ENCODE results near the gene RNF144B. TPM values are rescaled to one million over a fixed set of nuclear protein-coding genes. Genes with fewer than 3 reads are reported as not detected.

RNF144B gene
- total and polyA plus RNA-seq, 2 experiments from 2014 or later, result 4.2 to 9.0 TPM

DNA sequence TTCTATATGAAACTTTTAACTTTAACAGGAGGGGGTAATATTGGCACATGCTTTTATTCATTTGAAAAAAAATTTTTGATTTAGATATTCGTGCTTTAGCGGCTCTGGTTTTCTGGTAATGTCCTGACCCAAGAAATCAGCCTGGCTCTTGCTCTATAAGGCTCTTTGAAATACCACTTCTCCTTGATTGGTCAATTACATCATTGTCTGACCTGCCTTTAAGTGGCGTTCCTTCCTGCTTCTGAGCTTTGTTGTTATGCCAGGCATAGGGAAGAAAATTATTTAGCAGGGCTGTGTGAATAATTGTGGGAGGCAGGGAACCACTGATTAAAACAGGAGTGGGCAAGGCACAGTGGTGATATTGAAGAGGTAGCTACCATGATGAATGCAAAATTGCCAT, 3.9 kb downstream of the RNF144B start:
- no peak for ATAC-seq
- no peak for DNase-seq (ENCODE audit: low spot score)
- no peak overlapping the region for H3K4me3 Mint-ChIP-seq
- Histone ChIP-seq H2AFZ (no peak overlapping the region), H3K9me2 (ENCODE audit: insufficient read depth) (no peaks in the 10 kb centered on the region), H3F3A (replicated peaks; ENCODE audit: low read depth) (peaks cover 10% of the 10 kb centered on the region; the same call in 1 of the 2 replicates), H3K79me2 (replicated peaks; ENCODE audit: insufficient read depth) (peaks cover 29% of the 10 kb centered on the region), H3K4me1 (ENCODE audit: insufficient read depth) (peaks cover 61% of the 10 kb centered on the region), H3K36me3 (ENCODE audit: insufficient read depth) (no peaks in the 10 kb centered on the region), H3K4me2 (no peak overlapping the region), H3K27ac (ENCODE audit: low read depth) (no peak overlapping the region), H4K20me1 (replicated peaks; ENCODE audit: insufficient read depth) (no peaks in the 10 kb centered on the region), H3K27me3 (ENCODE audit: insufficient read depth) (no peaks in the 10 kb centered on the region), H3K4me3 (no peak overlapping the region)
- H3K36me3 Mint-ChIP-seq (ENCODE audit: low read depth), result peaks cover 6% of the 10 kb centered on the region; the same call in 2 of the 3 replicates
- H3K4me1 Mint-ChIP-seq, result peaks cover 59% of the 10 kb centered on the region
- no peak for TF ChIP-seq CREB1 (CRISPR knock-in tag; IDR thresholded peaks at IDR 0.05; ENCODE audit: low read depth)
- no peak for TF ChIP-seq NANOG (IDR thresholded peaks at IDR 0.05; ENCODE audit: borderline replicate concordance)
- TF ChIP-seq, protein P1, sequence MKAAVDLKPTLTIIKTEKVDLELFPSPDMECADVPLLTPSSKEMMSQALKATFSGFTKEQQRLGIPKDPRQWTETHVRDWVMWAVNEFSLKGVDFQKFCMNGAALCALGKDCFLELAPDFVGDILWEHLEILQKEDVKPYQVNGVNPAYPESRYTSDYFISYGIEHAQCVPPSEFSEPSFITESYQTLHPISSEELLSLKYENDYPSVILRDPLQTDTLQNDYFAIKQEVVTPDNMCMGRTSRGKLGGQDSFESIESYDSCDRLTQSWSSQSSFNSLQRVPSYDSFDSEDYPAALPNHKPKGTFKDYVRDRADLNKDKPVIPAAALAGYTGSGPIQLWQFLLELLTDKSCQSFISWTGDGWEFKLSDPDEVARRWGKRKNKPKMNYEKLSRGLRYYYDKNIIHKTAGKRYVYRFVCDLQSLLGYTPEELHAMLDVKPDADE (IDR thresholded peaks at IDR 0.05), result no peak
- no peak for TF ChIP-seq JUNB (IDR thresholded peaks at IDR 0.05; ENCODE audit: unreplicated experiment)
- TF ChIP-seq EZH2 (IDR thresholded peaks at IDR 0.05; ENCODE audit: low read depth, unreplicated experiment), result no peak
- TF ChIP-seq, protein P2, sequence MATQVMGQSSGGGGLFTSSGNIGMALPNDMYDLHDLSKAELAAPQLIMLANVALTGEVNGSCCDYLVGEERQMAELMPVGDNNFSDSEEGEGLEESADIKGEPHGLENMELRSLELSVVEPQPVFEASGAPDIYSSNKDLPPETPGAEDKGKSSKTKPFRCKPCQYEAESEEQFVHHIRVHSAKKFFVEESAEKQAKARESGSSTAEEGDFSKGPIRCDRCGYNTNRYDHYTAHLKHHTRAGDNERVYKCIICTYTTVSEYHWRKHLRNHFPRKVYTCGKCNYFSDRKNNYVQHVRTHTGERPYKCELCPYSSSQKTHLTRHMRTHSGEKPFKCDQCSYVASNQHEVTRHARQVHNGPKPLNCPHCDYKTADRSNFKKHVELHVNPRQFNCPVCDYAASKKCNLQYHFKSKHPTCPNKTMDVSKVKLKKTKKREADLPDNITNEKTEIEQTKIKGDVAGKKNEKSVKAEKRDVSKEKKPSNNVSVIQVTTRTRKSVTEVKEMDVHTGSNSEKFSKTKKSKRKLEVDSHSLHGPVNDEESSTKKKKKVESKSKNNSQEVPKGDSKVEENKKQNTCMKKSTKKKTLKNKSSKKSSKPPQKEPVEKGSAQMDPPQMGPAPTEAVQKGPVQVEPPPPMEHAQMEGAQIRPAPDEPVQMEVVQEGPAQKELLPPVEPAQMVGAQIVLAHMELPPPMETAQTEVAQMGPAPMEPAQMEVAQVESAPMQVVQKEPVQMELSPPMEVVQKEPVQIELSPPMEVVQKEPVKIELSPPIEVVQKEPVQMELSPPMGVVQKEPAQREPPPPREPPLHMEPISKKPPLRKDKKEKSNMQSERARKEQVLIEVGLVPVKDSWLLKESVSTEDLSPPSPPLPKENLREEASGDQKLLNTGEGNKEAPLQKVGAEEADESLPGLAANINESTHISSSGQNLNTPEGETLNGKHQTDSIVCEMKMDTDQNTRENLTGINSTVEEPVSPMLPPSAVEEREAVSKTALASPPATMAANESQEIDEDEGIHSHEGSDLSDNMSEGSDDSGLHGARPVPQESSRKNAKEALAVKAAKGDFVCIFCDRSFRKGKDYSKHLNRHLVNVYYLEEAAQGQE (IDR thresholded peaks at IDR 0.05; ENCODE audit: unreplicated experiment), result no peak
- no peak for TF ChIP-seq ZNF114 (CRISPR knock-in tag; IDR thresholded peaks at IDR 0.05)
- TF ChIP-seq ZNF331 (CRISPR knock-in tag; IDR thresholded peaks at IDR 0.05; ENCODE audit: low read depth), result no peak
- no peak for TF ChIP-seq STAT1 (IDR thresholded peaks at IDR 0.05; ENCODE audit: unreplicated experiment)
- TF ChIP-seq CTCF (conservative IDR thresholded peaks at IDR 0.05; ENCODE audit: low read depth in 2 of 2), result no peak
- TF ChIP-seq, protein P3, sequence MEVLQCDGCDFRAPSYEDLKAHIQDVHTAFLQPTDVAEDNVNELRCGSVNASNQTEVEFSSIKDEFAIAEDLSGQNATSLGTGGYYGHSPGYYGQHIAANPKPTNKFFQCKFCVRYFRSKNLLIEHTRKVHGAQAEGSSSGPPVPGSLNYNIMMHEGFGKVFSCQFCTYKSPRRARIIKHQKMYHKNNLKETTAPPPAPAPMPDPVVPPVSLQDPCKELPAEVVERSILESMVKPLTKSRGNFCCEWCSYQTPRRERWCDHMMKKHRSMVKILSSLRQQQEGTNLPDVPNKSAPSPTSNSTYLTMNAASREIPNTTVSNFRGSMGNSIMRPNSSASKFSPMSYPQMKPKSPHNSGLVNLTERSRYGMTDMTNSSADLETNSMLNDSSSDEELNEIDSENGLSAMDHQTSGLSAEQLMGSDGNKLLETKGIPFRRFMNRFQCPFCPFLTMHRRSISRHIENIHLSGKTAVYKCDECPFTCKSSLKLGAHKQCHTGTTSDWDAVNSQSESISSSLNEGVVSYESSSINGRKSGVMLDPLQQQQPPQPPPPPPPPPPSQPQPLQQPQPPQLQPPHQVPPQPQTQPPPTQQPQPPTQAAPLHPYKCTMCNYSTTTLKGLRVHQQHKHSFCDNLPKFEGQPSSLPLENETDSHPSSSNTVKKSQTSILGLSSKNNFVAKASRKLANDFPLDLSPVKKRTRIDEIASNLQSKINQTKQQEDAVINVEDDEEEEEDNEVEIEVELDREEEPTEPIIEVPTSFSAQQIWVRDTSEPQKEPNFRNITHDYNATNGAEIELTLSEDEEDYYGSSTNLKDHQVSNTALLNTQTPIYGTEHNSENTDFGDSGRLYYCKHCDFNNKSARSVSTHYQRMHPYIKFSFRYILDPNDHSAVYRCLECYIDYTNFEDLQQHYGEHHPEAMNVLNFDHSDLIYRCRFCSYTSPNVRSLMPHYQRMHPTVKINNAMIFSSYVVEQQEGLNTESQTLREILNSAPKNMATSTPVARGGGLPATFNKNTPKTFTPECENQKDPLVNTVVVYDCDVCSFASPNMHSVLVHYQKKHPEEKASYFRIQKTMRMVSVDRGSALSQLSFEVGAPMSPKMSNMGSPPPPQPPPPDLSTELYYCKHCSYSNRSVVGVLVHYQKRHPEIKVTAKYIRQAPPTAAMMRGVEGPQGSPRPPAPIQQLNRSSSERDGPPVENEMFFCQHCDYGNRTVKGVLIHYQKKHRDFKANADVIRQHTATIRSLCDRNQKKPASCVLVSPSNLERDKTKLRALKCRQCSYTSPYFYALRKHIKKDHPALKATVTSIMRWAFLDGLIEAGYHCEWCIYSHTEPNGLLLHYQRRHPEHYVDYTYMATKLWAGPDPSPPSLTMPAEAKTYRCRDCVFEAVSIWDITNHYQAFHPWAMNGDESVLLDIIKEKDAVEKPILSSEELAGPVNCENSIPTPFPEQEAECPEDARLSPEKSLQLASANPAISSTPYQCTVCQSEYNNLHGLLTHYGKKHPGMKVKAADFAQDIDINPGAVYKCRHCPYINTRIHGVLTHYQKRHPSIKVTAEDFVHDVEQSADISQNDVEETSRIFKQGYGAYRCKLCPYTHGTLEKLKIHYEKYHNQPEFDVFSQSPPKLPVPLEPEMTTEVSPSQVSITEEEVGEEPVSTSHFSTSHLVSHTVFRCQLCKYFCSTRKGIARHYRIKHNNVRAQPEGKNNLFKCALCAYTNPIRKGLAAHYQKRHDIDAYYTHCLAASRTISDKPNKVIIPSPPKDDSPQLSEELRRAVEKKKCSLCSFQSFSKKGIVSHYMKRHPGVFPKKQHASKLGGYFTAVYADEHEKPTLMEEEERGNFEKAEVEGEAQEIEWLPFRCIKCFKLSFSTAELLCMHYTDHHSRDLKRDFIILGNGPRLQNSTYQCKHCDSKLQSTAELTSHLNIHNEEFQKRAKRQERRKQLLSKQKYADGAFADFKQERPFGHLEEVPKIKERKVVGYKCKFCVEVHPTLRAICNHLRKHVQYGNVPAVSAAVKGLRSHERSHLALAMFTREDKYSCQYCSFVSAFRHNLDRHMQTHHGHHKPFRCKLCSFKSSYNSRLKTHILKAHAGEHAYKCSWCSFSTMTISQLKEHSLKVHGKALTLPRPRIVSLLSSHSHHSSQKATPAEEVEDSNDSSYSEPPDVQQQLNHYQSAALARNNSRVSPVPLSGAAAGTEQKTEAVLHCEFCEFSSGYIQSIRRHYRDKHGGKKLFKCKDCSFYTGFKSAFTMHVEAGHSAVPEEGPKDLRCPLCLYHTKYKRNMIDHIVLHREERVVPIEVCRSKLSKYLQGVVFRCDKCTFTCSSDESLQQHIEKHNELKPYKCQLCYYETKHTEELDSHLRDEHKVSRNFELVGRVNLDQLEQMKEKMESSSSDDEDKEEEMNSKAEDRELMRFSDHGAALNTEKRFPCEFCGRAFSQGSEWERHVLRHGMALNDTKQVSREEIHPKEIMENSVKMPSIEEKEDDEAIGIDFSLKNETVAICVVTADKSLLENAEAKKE (CRISPR knock-in tag; IDR thresholded peaks at IDR 0.05), result no peak
- TF ChIP-seq EZH2phosphoT487 (IDR thresholded peaks at IDR 0.05; ENCODE audit: unreplicated experiment), result no peak
- TF ChIP-seq POLR2AphosphoS5 (IDR thresholded peaks at IDR 0.05; ENCODE audit: low read depth), result no peak
- no peaks in the 10 kb centered on the region; the same call in 1 of the 3 replicates for H3K9me3 Mint-ChIP-seq
- H3K27ac Mint-ChIP-seq, result no peak overlapping the region
- peaks cover 2% of the 10 kb centered on the region for H3K27me3 Mint-ChIP-seq (ENCODE audit: insufficient read depth, low read depth, poor library complexity)
